ENCODE data around the gene SLC38A8. TPM values are rescaled to one million over a fixed set of nuclear protein-coding genes. Genes with fewer than 3 reads are reported as not detected.

The SLC38A8 gene
- polyA plus RNA-seq, 1 experiment, result not detected

DNA sequence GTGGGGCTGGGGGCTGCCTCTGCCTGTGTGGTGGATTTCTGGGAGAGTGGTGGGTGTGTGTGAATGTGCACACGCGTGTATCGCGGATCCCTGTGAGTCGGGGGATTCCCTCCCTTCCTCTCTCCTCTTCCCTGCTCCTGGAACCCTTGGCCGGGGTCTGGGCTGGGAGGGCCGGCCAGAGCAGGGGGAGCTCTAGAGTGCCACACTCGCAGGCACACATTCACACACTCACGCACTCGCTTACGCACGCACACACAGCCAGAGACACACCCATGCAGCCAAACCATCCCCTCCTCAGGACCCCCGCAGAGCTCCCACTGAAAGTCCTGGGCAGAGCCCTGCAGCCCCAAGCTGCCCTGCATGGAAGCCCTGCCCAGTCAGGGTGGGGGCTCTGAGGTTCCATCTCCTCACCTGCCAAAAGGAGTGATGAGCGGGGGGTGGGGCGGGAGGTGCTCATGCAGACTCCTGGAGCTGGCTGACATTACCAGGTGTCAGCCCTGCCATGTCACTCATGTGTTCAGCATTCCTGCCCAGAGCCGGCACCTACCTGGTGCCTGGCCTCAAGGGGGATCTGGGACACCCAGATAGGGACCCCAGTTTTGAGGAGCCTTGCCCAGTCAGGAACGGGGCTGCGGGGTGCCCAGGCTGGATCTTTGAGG, 72.7 kb downstream of the SLC38A8 start:
- Histone ChIP-seq H3K9me3 (ENCODE audit: control insufficient read depth, insufficient read depth, low read length) (no peaks in the 10 kb centered on the region; the same call in 1 of the 2 replicates), H3K4me3 (ENCODE audit: low read depth, low read length) (no peak overlapping the region), H3K27me3 (ENCODE audit: control insufficient read depth, insufficient read depth, low read length) (peaks cover 18% of the 10 kb centered on the region), H3K27ac (ENCODE audit: low read depth, low read length) (no peak overlapping the region)
- no peak for DNase-seq (ENCODE audit: low read depth, low spot score)
- POLR2A ChIA-PET, result no interaction called here
- TF ChIP-seq CTCF (IDR thresholded peaks at IDR 0.05; ENCODE audit: low read depth, low read length), result no peak
- CTCF ChIA-PET, result interaction anchor here (1.5 to 2.1 kb wide), 5 partner anchors 72 to 96 kb away, joined by 3 to 12 read pairs (median 10); no protein-coding TSS in a partner anchor

DNA sequence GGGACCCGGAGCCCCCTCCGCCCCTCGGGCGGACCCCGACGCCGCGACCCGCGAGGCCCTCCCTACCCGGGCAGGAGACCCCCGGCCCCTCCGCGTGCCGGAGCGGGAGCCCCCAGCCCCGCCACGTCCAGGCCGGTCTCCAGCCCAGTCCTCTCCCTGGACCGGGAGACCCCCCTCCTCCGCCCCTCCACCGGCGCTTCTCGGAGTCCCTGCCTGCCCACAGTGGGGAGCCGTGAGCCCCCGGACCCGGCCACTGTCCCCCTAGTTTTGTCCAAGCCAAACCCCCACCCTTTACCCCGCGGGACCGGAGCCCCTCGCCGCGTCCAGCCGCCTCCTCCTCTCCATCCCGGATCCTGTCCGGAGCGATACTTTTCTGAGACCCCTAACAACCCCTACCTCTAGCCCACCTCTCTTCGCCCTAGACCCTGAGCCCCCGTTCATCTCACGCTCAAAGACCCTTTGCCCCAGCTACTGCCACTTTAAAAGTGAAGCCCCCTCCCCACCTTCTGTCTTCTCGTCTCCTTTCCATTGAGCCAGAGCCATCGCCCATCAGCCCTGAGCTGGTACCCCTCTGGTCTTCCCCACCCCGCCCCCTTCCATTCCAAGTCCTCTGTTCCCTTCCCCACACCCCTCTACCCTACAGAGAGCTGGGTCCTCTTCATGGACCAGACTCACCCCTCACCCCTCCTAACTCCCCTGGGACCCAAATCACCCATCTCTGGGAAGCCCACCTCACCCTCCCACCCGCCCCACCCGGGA, 73.5 kb downstream of the SLC38A8 start:
- ChIA-PET POLR2A (no interaction called here), CTCF (interaction anchor here (1.5 to 2.1 kb wide), 4 partner anchors 73 to 97 kb away, joined by 3 to 12 read pairs (median 8); no protein-coding TSS in a partner anchor)
- TF ChIP-seq CTCF (IDR thresholded peaks at IDR 0.05; ENCODE audit: low read depth, low read length), result no peak
- no peak overlapping the region for H3K4me3 ChIP-seq (ENCODE audit: low read depth, low read length)
- H3K9me3 ChIP-seq (ENCODE audit: control insufficient read depth, insufficient read depth, low read length), result no peaks in the 10 kb centered on the region; the same call in 1 of the 2 replicates
- no peak for DNase-seq (ENCODE audit: low read depth, low spot score)
- H3K27me3 ChIP-seq (ENCODE audit: control insufficient read depth, insufficient read depth, low read length), result peaks cover 18% of the 10 kb centered on the region
- H3K27ac ChIP-seq (ENCODE audit: low read depth, low read length), result no peak overlapping the region

- Histone ChIP-seq H3K4me3 (ENCODE audit: low read depth, low read length) (peak overlapping the region; percentile 42; the same call in 1 of the 2 replicates), H3K9me3 (ENCODE audit: control insufficient read depth, insufficient read depth, low read length) (no peaks in the 10 kb centered on the region; the same call in 1 of the 2 replicates), H3K27ac (ENCODE audit: low read depth, low read length) (no peak overlapping the region), H3K27me3 (ENCODE audit: control insufficient read depth, insufficient read depth, low read length) (peaks cover 18% of the 10 kb centered on the region)
- CTCF ChIA-PET, result interaction anchor here (1.5 kb wide), 1 partner anchor 97 kb away, joined by 10 read pairs; no protein-coding TSS in a partner anchor
- POLR2A ChIA-PET, result no interaction called here
- TF ChIP-seq CTCF (IDR thresholded peaks at IDR 0.05; ENCODE audit: low read depth, low read length), result no peak
- no peak for DNase-seq (ENCODE audit: low read depth, low spot score)
Measured at GRCh38 chr16:83968306-83968851, 74.2 kb downstream of the SLC38A8 start.

DNA sequence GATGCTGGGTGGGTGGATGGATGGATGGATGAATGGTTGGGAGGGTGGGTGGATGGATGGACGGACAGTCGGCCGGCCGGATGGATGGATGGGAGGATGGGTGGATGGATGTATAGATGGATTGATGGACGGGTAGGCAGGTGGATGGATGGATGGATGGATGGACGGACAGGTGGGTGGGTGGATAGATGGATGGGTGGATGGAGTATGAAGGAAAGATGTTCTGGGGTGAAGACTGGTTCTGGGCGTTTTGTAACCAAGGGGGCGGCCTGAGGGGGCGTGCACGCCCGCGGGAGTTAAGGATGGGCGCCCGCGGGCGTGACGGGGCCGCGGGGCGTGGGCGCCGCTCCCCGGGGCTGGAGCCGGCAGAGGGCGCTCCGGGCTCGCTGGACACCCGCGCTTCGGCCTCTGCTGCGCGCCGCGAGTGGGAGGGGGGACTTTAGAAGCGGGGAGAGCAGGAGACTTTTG, 74.7 kb downstream of the SLC38A8 start, which contains the start of gene NECAB2:
TSS of gene NECAB2 (plus strand) at position 407 of the 468 bp plus-strand sequence. CDS start 405 bp downstream, outside the sequence.
- TF ChIP-seq CTCF (IDR thresholded peaks at IDR 0.05; ENCODE audit: low read depth, low read length), result peak; percentile 35
- ChIA-PET POLR2A (no interaction called here), CTCF (no interaction called here)
- Histone ChIP-seq H3K27me3 (ENCODE audit: control insufficient read depth, insufficient read depth, low read length) (peaks cover 18% of the 10 kb centered on the region), H3K27ac (ENCODE audit: low read depth, low read length) (no peak within 1 kb of the TSS), H3K9me3 (ENCODE audit: control insufficient read depth, insufficient read depth, low read length) (no peaks in the 10 kb centered on the region; the same call in 1 of the 2 replicates), H3K4me3 (ENCODE audit: low read depth, low read length) (peak within 1 kb of the TSS; percentile 42; the same call in 1 of the 2 replicates)
- no peak for DNase-seq (ENCODE audit: low read depth, low spot score)

Data from AG04450 (cell line).